ENCODE measurements around the gene MVB12A. TPM values are rescaled to one million over a fixed set of nuclear protein-coding genes. Genes with fewer than 3 reads are reported as not detected.
A peak's percentile ranks its signal among the peaks of the same experiment; 100 is the strongest.

MVB12A gene
- total RNA-seq, 1 donor from 2014 or later, result 33.2 TPM

DNA sequence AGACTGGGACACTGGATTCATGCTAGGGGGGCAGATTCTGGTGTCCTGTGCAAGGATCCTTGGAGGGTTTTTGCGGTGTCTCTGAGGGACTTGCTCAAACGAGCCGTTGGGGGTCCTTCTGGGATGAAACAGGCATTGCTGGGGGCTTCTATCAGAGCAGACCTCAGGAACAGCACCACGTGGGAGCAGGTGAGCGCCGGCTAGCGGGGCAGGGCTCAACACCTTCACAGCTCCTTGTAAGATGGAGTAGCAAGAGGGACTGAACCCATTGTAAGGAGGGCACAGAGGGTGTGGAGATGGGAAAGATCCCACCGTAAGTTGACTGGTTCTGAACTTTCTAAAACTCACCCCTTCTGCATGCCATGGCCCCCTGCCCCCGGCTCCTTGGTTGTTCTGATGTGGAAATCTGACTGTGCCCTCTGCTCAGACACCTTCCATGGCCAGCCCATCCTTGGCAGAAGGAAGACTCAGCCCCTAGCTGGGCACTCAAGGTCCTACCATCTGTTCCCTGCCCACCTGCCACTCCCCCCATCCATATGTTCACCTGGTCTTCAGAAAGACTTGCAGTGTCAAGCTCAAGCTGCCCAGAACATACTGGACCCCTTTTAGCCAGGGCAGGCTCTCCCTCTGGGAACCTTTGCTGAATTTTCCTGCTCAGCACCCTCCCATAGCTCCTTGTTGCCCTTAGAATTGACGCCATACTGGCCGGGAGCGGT is 51.7 kb downstream of the MVB12A start:
- peak overlapping the region; percentile 92 for H3K4me3 Mint-ChIP-seq
- peak overlapping the region; percentile 86 for H3K4me3 ChIP-seq
- H3K27ac Mint-ChIP-seq, result peak overlapping the region; percentile 86
- no peaks in the 10 kb centered on the region for H3K9me3 Mint-ChIP-seq
- H3K9ac ChIP-seq, result no peak overlapping the region
- DNase-seq (ENCODE audit: low spot score), result no peak
- H3K79me2 ChIP-seq (ENCODE audit: low read depth), result no peaks in the 10 kb centered on the region
- H3K9me3 ChIP-seq (ENCODE audit: low read depth), result no peaks in the 10 kb centered on the region
- peaks cover 26% of the 10 kb centered on the region for H3K27me3 ChIP-seq
- H3K4me1 ChIP-seq, result peaks cover 12% of the 10 kb centered on the region
- no peak overlapping the region for H2AFZ ChIP-seq (replicated peaks)
- H3K4me1 Mint-ChIP-seq, result peaks cover 34% of the 10 kb centered on the region
- peaks cover 7% of the 10 kb centered on the region for H3K27me3 Mint-ChIP-seq (ENCODE audit: insufficient read depth, low read depth)
- H3K36me3 Mint-ChIP-seq, result peaks cover 3% of the 10 kb centered on the region
- H3K27ac ChIP-seq, result no peak overlapping the region
- peaks cover 3% of the 10 kb centered on the region for H4K20me1 ChIP-seq (ENCODE audit: low read depth)
- H3F3A ChIP-seq (ENCODE audit: low read depth), result peaks cover 18% of the 10 kb centered on the region
- peak overlapping the region; percentile 96 for H3K4me2 ChIP-seq
- no peaks in the 10 kb centered on the region for H3K36me3 ChIP-seq
- TF ChIP-seq EZH2phosphoT487 (IDR thresholded peaks at IDR 0.05) (no peak), CTCF (IDR thresholded peaks at IDR 0.05) (no peak), EZH2 (IDR thresholded peaks at IDR 0.05) (no peak)

GRCh38 chr19:17473041-17473440 is 53.2 kb downstream of the MVB12A start:
- H3K9me3 Mint-ChIP-seq, result no peaks in the 10 kb centered on the region
- no peak overlapping the region for H3K27ac Mint-ChIP-seq
- H3K27me3 Mint-ChIP-seq (ENCODE audit: insufficient read depth, low read depth), result peaks cover 4% of the 10 kb centered on the region
- H3K4me2 ChIP-seq, result no peak overlapping the region
- no peak overlapping the region for H3K4me3 ChIP-seq
- peaks cover 32% of the 10 kb centered on the region for H3K4me1 Mint-ChIP-seq
- H2AFZ ChIP-seq (replicated peaks), result no peak overlapping the region
- no peak overlapping the region for H3K9ac ChIP-seq
- H3K27ac ChIP-seq, result no peak overlapping the region
- H3K36me3 ChIP-seq, result no peaks in the 10 kb centered on the region
- H3K4me3 Mint-ChIP-seq, result peak overlapping the region; percentile 72
- H3K79me2 ChIP-seq (ENCODE audit: low read depth), result no peaks in the 10 kb centered on the region
- H3K9me3 ChIP-seq (ENCODE audit: low read depth), result no peaks in the 10 kb centered on the region
- DNase-seq (ENCODE audit: low spot score), result no peak
- peaks cover 14% of the 10 kb centered on the region for H3K27me3 ChIP-seq
- peaks cover 3% of the 10 kb centered on the region for H3K36me3 Mint-ChIP-seq
- peaks cover 3% of the 10 kb centered on the region for H4K20me1 ChIP-seq (ENCODE audit: low read depth)
- H3F3A ChIP-seq (ENCODE audit: low read depth), result peaks cover 18% of the 10 kb centered on the region
- TF ChIP-seq EZH2 (IDR thresholded peaks at IDR 0.05) (no peak), EZH2phosphoT487 (IDR thresholded peaks at IDR 0.05) (no peak), CTCF (IDR thresholded peaks at IDR 0.05) (no peak)
- peaks cover 12% of the 10 kb centered on the region for H3K4me1 ChIP-seq

Other genes with a start within 250 kb of the MVB12A start
- 12.1 and 13.6 TPM in 2 replicates for gene USE1, start 204.7 kb upstream of the MVB12A start, total RNA-seq (ENCODE audit: low replicate concordance)
- 4.6 and 7.7 TPM in 2 replicates for gene OCEL1, start 193.8 kb upstream of the MVB12A start, total RNA-seq (ENCODE audit: low replicate concordance)
- 14.3 and 67.0 TPM in 2 replicates for gene NR2F6, start 174.1 kb upstream of the MVB12A start, total RNA-seq (ENCODE audit: low replicate concordance)
- 0.28 and 1.1 TPM in 2 replicates for gene USHBP1, start 155.3 kb upstream of the MVB12A start, total RNA-seq (ENCODE audit: low replicate concordance)
- 89.8 and 107 TPM in 2 replicates for gene BABAM1, start 152.6 kb upstream of the MVB12A start, total RNA-seq (ENCODE audit: low replicate concordance)
- gene ANKLE1, start 138.1 kb upstream of the MVB12A start, total RNA-seq (ENCODE audit: low replicate concordance), result 2.3 and 3.3 TPM in 2 replicates
- 4.6 and 13.3 TPM in 2 replicates for gene ABHD8, start 116.6 kb upstream of the MVB12A start, total RNA-seq (ENCODE audit: low replicate concordance)
- 25.9 and 38.8 TPM in 2 replicates for gene MRPL34, start 114.2 kb upstream of the MVB12A start, total RNA-seq (ENCODE audit: low replicate concordance)
- gene DDA1, start 110.5 kb upstream of the MVB12A start, total RNA-seq (ENCODE audit: low replicate concordance), result 21.9 and 27.7 TPM in 2 replicates
- gene ANO8, start 85.2 kb upstream of the MVB12A start, total RNA-seq (ENCODE audit: low replicate concordance), result 11.4 and 25.0 TPM in 2 replicates
- gene GTPBP3, start 82.5 kb upstream of the MVB12A start, total RNA-seq (ENCODE audit: low replicate concordance), result 13.2 and 47.6 TPM in 2 replicates
- 0.11 and 0.37 TPM in 2 replicates for gene PLVAP, start 42.7 kb upstream of the MVB12A start, total RNA-seq (ENCODE audit: low replicate concordance)
- 0.56 and 1.1 TPM in 2 replicates for gene CCDC194, start 25.9 kb upstream of the MVB12A start, total RNA-seq (ENCODE audit: low replicate concordance)
- 44.8 and 65.5 TPM in 2 replicates for gene BST2, start 14.4 kb upstream of the MVB12A start, total RNA-seq (ENCODE audit: low replicate concordance)
- gene TMEM221, start 28.6 kb downstream of the MVB12A start, total RNA-seq (ENCODE audit: low replicate concordance), result 0.17 and 2.2 TPM in 2 replicates
- gene NXNL1, start 40.9 kb downstream of the MVB12A start, total RNA-seq (ENCODE audit: low replicate concordance), result not detected in 2 replicates
- gene SLC27A1, start 50.5 kb downstream of the MVB12A start, total RNA-seq (ENCODE audit: low replicate concordance), result 13.9 and 22.4 TPM in 2 replicates
- 22.8 and 86.0 TPM in 2 replicates for gene PGLS, start 91.6 kb downstream of the MVB12A start, total RNA-seq (ENCODE audit: low replicate concordance)
- gene COLGALT1, start 135.6 kb downstream of the MVB12A start, total RNA-seq (ENCODE audit: low replicate concordance), result 38.4 and 60.3 TPM in 2 replicates